Cardiac fibroblast (primary cell): ENCODE results near the gene NPTX2.
A peak's percentile ranks its signal among the peaks of the same experiment; 100 is the strongest.

Source experiments
- DNase-seq, 2 donors: peaks; one replicate each; pipeline versions ENCODE4 v3.0.0 to v3.0.0-alpha.2; 2010; ENCODE audit warnings: low read depth in 2 of 2
- H3K4me3 ChIP-seq, 2 donors: replicated peaks in 1 of 2; 1 replicate in 1 of 2; 2 replicates in 1 of 2; pipeline ENCODE4 v1.5.1; 2011; ENCODE audit warnings: low read depth in 2 of 2, low read length in 2 of 2, mild to moderate bottlenecking in 2 of 2, moderate library complexity in 1 of 2
- CTCF ChIP-seq: IDR thresholded peaks from one replicate; pipeline ENCODE4 v1.5.1; 2011; ENCODE audit warnings: low read depth, mild to moderate bottlenecking, low read length, inconsistent platforms

NPTX2 gene

GRCh38 chr7:98599886-98600285 is 17.2 kb upstream of the NPTX2 start:
- no peak overlapping the region for H3K4me3 ChIP-seq
- no peak for TF ChIP-seq CTCF
- DNase-seq: no peak

GRCh38 chr7:98602755-98603398 is 14.2 kb upstream of the NPTX2 start:
- H3K4me3 ChIP-seq: no peak overlapping the region
- no peak for DNase-seq
- no peak for TF ChIP-seq CTCF

GRCh38 chr7:98603399-98603788 is 13.7 kb upstream of the NPTX2 start:
- no peak for DNase-seq
- TF ChIP-seq CTCF: no peak
- no peak overlapping the region for H3K4me3 ChIP-seq

- no peak for TF ChIP-seq CTCF
- DNase-seq: peak; percentile 33 to 52
Measured at GRCh38 chr7:98613601-98614425, 3.3 kb upstream of the NPTX2 start.

GRCh38 chr7:98616381-98617050 is 569 bp upstream of the NPTX2 start:
- H3K4me3 ChIP-seq: no peak overlapping the region
- no peak for TF ChIP-seq CTCF
- DNase-seq: no peak

More at GRCh38 chr7:98613601-98614425, 3.3 kb upstream of the NPTX2 start:
- H3K4me3 ChIP-seq: no peak overlapping the region

GRCh38 chr7:98617960-98618418 is 904 bp downstream of the NPTX2 start:
- no peak for TF ChIP-seq CTCF
- peak overlapping the region in 1 of 2 donors; percentile 35 for H3K4me3 ChIP-seq
- no peak for DNase-seq
